OCI-LY7 (cell line): ENCODE results near the gene PITHD1.

Experiments used
- EZH2phosphoT487 ChIP-seq: fragments of 200-600 bp; sonication (generic); IDR thresholded peaks from 2 replicates; pipeline ENCODE4 v1.6.1; 2018; ENCODE audit warnings: low read depth, borderline replicate concordance, mild to moderate bottlenecking, mixed run types, antibody characterized with exemption, low read length, moderate library complexity, mixed read lengths
- TF ChIP-seq, protein P1 (sequence below): fragments of 200-600 bp; sonication (generic); conservative IDR thresholded peaks from 2 replicates; pipeline ENCODE4 v1.5.1; 2014; ENCODE audit warnings: mild to moderate bottlenecking, antibody characterized with exemption, low read length, moderate library complexity, mixed read lengths

GRCh38 chr1:23772049-23772853 is 6.0 kb upstream of the PITHD1 start:
- TF ChIP-seq, protein P1, sequence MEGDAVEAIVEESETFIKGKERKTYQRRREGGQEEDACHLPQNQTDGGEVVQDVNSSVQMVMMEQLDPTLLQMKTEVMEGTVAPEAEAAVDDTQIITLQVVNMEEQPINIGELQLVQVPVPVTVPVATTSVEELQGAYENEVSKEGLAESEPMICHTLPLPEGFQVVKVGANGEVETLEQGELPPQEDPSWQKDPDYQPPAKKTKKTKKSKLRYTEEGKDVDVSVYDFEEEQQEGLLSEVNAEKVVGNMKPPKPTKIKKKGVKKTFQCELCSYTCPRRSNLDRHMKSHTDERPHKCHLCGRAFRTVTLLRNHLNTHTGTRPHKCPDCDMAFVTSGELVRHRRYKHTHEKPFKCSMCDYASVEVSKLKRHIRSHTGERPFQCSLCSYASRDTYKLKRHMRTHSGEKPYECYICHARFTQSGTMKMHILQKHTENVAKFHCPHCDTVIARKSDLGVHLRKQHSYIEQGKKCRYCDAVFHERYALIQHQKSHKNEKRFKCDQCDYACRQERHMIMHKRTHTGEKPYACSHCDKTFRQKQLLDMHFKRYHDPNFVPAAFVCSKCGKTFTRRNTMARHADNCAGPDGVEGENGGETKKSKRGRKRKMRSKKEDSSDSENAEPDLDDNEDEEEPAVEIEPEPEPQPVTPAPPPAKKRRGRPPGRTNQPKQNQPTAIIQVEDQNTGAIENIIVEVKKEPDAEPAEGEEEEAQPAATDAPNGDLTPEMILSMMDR: peak; percentile 98
- no peak for TF ChIP-seq EZH2phosphoT487
